Measurements from ENCODE around the gene WARS2. TPM values are rescaled to one million over a fixed set of nuclear protein-coding genes. Genes with fewer than 3 reads are reported as not detected.

The WARS2 gene
- total and polyA plus RNA-seq, 12 donors: 5.1 to 35.9 (median 20.9) TPM

DNA sequence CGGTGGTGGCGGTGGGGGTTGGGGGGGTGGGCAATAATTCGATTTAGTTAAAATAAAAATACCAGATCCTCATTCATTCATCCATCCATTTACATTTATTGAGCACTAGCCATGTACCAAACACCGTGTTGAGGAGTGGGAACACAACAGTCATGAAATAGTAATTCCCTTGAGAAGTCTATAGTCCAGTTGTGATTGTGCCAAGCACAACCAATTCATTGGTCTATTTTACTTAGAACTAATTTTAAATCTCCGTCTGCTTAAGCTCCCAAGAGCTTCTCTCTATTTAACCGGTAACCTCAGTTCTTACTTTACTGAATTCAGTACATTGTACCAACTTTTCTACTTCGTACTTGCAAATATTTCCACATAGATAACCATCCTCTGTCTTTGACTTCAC, 38.4 kb downstream of the WARS2 start:
- H3K4me1 ChIP-seq (replicated peaks in 1 of 2): no peaks in the 10 kb centered on the region
- no peaks in the 10 kb centered on the region for H3K9me3 ChIP-seq (replicated peaks in 1 of 3)
- no peak for TF ChIP-seq POLR2A (IDR thresholded peaks at IDR 0.05)
- TF ChIP-seq, protein P1, sequence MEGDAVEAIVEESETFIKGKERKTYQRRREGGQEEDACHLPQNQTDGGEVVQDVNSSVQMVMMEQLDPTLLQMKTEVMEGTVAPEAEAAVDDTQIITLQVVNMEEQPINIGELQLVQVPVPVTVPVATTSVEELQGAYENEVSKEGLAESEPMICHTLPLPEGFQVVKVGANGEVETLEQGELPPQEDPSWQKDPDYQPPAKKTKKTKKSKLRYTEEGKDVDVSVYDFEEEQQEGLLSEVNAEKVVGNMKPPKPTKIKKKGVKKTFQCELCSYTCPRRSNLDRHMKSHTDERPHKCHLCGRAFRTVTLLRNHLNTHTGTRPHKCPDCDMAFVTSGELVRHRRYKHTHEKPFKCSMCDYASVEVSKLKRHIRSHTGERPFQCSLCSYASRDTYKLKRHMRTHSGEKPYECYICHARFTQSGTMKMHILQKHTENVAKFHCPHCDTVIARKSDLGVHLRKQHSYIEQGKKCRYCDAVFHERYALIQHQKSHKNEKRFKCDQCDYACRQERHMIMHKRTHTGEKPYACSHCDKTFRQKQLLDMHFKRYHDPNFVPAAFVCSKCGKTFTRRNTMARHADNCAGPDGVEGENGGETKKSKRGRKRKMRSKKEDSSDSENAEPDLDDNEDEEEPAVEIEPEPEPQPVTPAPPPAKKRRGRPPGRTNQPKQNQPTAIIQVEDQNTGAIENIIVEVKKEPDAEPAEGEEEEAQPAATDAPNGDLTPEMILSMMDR (IDR thresholded peaks at IDR 0.05): no peak
- 88 to 92% (median 89%) methylated on average over 7 of the region's 7 CpGs for WGBS, 4 donors
- no peak overlapping the region for H3K4me3 ChIP-seq
- peak overlapping the region in 1 of 5 donors; percentile 44 for H3K27ac ChIP-seq
- intact Hi-C loops (cut with DNase I): no loop called here
- no peaks in the 10 kb centered on the region for H3K36me3 ChIP-seq (replicated peaks in 1 of 2)
- DNase-seq: no peak
- H3K27me3 ChIP-seq: no peaks in the 10 kb centered on the region

DNA sequence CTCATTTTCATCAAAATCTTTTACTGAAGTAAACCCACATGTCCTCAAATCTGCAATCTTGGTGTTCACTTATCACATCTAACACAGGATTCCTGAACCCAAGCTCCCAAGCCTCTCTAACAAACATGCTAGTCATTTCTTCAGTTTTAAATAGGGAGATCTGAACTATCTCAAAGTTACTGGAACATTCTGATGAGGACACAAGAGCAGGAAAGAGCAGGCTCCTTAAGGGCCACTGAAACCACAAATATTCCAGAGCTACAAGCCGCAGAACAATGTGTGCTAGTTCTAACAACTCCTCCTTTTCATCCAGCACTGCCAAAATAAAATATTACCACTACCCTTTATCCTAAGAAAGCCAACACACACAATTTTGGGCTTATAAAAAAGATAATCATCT, 38.9 kb downstream of the WARS2 start:
- DNase-seq: no peak

DNA sequence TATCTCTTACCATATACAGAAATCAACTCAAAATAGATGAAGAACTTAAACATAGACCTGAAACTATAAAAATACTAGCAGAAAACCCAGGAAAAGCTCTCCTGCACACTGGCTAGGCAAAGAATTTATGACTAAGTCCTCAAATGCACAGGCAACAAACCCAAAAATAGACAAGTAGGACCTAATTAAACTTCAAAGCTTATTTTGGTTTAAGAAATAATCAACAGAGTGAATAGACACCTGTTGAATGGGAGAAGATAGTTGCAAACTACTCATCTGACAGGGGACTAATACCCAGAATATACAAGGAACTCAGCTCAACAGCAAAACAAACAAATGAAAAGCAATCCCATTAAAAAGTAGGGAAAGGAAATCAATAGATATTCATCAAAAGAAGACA, 40.7 kb downstream of the WARS2 start:
- Histone ChIP-seq H3K4me3 (no peak overlapping the region), H3K27ac (no peak overlapping the region), H3K9me3 (replicated peaks in 1 of 3) (no peaks in the 10 kb centered on the region), H3K27me3 (no peaks in the 10 kb centered on the region), H3K4me1 (replicated peaks in 1 of 2) (no peaks in the 10 kb centered on the region), H3K36me3 (replicated peaks in 1 of 2) (no peaks in the 10 kb centered on the region)
- intact Hi-C loops (cut with DNase I): no loop called here
- DNase-seq: no peak
- TF ChIP-seq, protein P1 (IDR thresholded peaks at IDR 0.05): no peak
- no peak for TF ChIP-seq POLR2A (IDR thresholded peaks at IDR 0.05)

More for the DNA sequence above, 38.9 kb downstream of the WARS2 start:
- H3K27me3 ChIP-seq: no peaks in the 10 kb centered on the region
- intact Hi-C loops (cut with DNase I): no loop called here
- H3K9me3 ChIP-seq (replicated peaks in 1 of 3): no peaks in the 10 kb centered on the region
- peak overlapping the region in 1 of 5 donors; percentile 44 for H3K27ac ChIP-seq
- 75 to 84% (median 83%) methylated on average over 1 of the region's 1 CpG for WGBS, 4 donors
- no peak for TF ChIP-seq POLR2A (IDR thresholded peaks at IDR 0.05)
- TF ChIP-seq, protein P1 (IDR thresholded peaks at IDR 0.05): no peak
- H3K4me1 ChIP-seq (replicated peaks in 1 of 2): no peaks in the 10 kb centered on the region
- H3K36me3 ChIP-seq (replicated peaks in 1 of 2): no peaks in the 10 kb centered on the region
- no peak overlapping the region for H3K4me3 ChIP-seq

DNA sequence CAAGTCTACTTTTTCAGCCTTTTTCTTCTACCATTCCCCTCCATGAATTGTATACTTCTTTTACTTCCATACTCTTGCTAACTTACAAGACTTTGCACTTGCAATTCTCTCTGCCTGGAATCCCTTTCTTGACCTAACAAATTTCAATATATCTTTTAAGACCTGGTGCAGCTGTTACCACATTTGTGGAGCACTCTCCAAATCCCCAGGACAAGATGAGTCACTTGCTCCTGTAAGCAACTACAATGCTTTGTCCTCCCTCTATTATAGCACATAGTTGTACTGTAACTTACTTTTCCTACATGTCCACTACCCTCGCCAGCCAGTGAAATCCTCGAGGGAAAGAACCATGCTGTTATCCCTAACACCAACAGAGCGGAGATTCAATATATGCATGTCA, 43.1 kb downstream of the WARS2 start:
- H3K27me3 ChIP-seq: no peaks in the 10 kb centered on the region
- intact Hi-C loops (cut with DNase I): no loop called here
- no peaks in the 10 kb centered on the region for H3K9me3 ChIP-seq (replicated peaks in 1 of 3)
- H3K36me3 ChIP-seq (replicated peaks in 1 of 2): no peaks in the 10 kb centered on the region
- DNase-seq: no peak
- no peak overlapping the region for H3K4me3 ChIP-seq
- no peaks in the 10 kb centered on the region for H3K4me1 ChIP-seq (replicated peaks in 1 of 2)
- TF ChIP-seq, protein P1 (IDR thresholded peaks at IDR 0.05): no peak
- no peak for TF ChIP-seq POLR2A (IDR thresholded peaks at IDR 0.05)
- WGBS, 4 donors: 81 to 99% (median 94%) methylated on average over 3 of the region's 3 CpGs
- no peak overlapping the region for H3K27ac ChIP-seq

All from adrenal gland (tissue), 12 donors.